HepG2 (cell line): ENCODE data around the gene TSTD2. TPM values are rescaled to one million over a fixed set of nuclear protein-coding genes. Genes with fewer than 3 reads are reported as not detected.

Experiments
- ATAC-seq: fragments of 200-7000 bp; cut with Tn5 transposase; 3 replicates; pipeline ENCODE4 v1.9.1; 2020; ENCODE audit warnings: mild to moderate bottlenecking, moderate library complexity
- BruUV-seq: library from RNA; stranded (reverse); fragments of 400-500 nt; replicated peaks from 2 replicates; lab custom pipeline; 2021; lab: Mats Ljungman, UMichigan
- CTCF ChIA-PET: fragments of 300-600 bp; formaldehyde crosslinking; extraction: SDS; loops from one replicate; lab custom pipeline; 2021; ENCODE audit warnings: low total read pairs, inconsistent platforms, low intra/inter-chr PET ratio; lab: Yijun Ruan, JAX
- POLR2A ChIA-PET: fragments of 350-600 bp; sonication (Branson Sonifier 250); formaldehyde crosslinking; loops from one replicate; lab custom pipeline; 2020; ENCODE audit warnings: antibody characterized with exemption, inconsistent platforms; lab: Yijun Ruan, JAX
- DNase-seq: peaks from one replicate; pipeline ENCODE4 v3.0.0-alpha.2; 2015; ENCODE audit warnings: low spot score
- FAIRE-seq: peaks from 3 replicates; lab custom pipeline; 2011; peaks lifted over from hg19 to GRCh38; lab: Jason Lieb, UNC
- H2AFZ ChIP-seq: one replicate; pipeline ENCODE4 v1.6.1; 2011; ENCODE audit warnings: low read length, inconsistent platforms
- H3K27ac ChIP-seq: fragments of 300-600 bp; 3 replicates; pipeline ENCODE4 v1.8.0; 2011; ENCODE audit warnings: mixed run types, mild to moderate bottlenecking, mixed read lengths, low read length, inconsistent platforms; ENCODE audit not compliant: insufficient read depth; ENCODE audit errors: extremely low read length
- H3K27me3 ChIP-seq, 2 experiments: fragments of 200-600 bp in 1 of 2; 2 replicates in 1 of 2; 3 replicates in 1 of 2; pipeline versions ENCODE4 v1.6.0 to v1.8.0; 2011; ENCODE audit warnings: low read length in 2 of 2, mild to moderate bottlenecking in 2 of 2, moderate library complexity in 2 of 2, inconsistent platforms in 1 of 2; ENCODE audit not compliant: insufficient read depth in 2 of 2, control insufficient read depth in 1 of 2
- H3K36me3 ChIP-seq, 2 experiments: fragments of 200-600 bp in 1 of 2; replicated peaks in 1 of 2; 2 replicates in 1 of 2; 3 replicates in 1 of 2; pipeline versions ENCODE4 v1.5.1 to v1.8.0; 2011; ENCODE audit warnings: low read length in 2 of 2, inconsistent platforms in 1 of 2; ENCODE audit not compliant: insufficient read depth in 2 of 2, control insufficient read depth in 1 of 2
- H3K4me1 ChIP-seq: 2 replicates; pipeline ENCODE4 v1.5.1; 2012; ENCODE audit warnings: low read length, inconsistent platforms; ENCODE audit not compliant: insufficient read depth
- H3K4me2 ChIP-seq: 2 replicates; pipeline ENCODE4 v1.6.0; 2011; ENCODE audit warnings: low read depth, low read length, inconsistent platforms
- H3K4me3 ChIP-seq, 3 experiments: fragments of 200-600 bp in 1 of 3; sonication (generic), shearing (Covaris generic) in 1 of 3; replicated peaks in 1 of 3; 2 replicates each; pipeline ENCODE4 v1.5.1; 2011 to 2016; ENCODE audit warnings: low read length in 3 of 3, inconsistent platforms in 2 of 3, low read depth in 2 of 3, mild to moderate bottlenecking in 2 of 3, control low read depth in 1 of 3, mixed read lengths in 1 of 3; ENCODE audit not compliant: insufficient read depth in 1 of 3
- H3K79me2 ChIP-seq: one replicate; pipeline ENCODE4 v1.6.1; 2011; ENCODE audit warnings: low read length, inconsistent platforms; ENCODE audit not compliant: insufficient read depth
- H3K9ac ChIP-seq: 2 replicates; pipeline ENCODE4 v1.6.0; 2011; ENCODE audit warnings: mild to moderate bottlenecking, low read depth, low read length, inconsistent platforms; ENCODE audit not compliant: insufficient read depth
- H3K9me3 ChIP-seq: 2 replicates; pipeline ENCODE4 v1.5.1; 2012; ENCODE audit warnings: mild to moderate bottlenecking, low read length
- H4K20me1 ChIP-seq: 2 replicates; pipeline ENCODE4 v1.6.0; 2011; ENCODE audit warnings: inconsistent platforms, mild to moderate bottlenecking, low read length, moderate library complexity; ENCODE audit not compliant: insufficient read depth
- CHD4 ChIP-seq: fragments of 200-600 bp; sonication (generic); IDR thresholded peaks from 2 replicates; pipeline ENCODE4 v1.7.0; 2017; ENCODE audit warnings: mild to moderate bottlenecking, low read length, borderline replicate concordance
- ZNF747 ChIP-seq: sonication (generic); formaldehyde crosslinking; IDR thresholded peaks from 2 replicates; pipeline ENCODE4 v1.8.1; 2023; ENCODE audit warnings: missing genetic modification reagents, mild to moderate bottlenecking, borderline replicate concordance
- WGBS: methylation state at CpG from one replicate; pipeline ENCODE4 v1.1.6; 2017; ENCODE audit warnings: low lambda C conversion rate; 5-methylcytosine and 5-hydroxymethylcytosine counted together
- in situ Hi-C: cut with HindIII; loops from 2 replicates; pipeline ENCODE4 v1.10.0; 2017; ENCODE audit warnings: low pct_unique_long_range_greater_than_20kb; ENCODE audit not compliant: extremely low pct_ligation_motif_present
- intact Hi-C: fragments of 100-400 bp; cut with micrococcal nuclease; formaldehyde crosslinking; loops from one replicate; pipeline ENCODE4 v1.10.0; 2022; ENCODE audit not compliant: unreplicated experiment
- polyA plus RNA-seq, 8 experiments: library from polyadenylated mRNA; depleted of rRNA in 3 of 8; stranded (reverse) in 7 of 8; unstranded in 1 of 8; fragments of >200 nt; fragmentation: Illumina TruSeq in 4 of 8; extraction: Trizol in 4 of 8; gene quantifications; 2 replicates each; pipeline versions ENCODE4 v1.2.1 to v1.2.3, GENCODE V29; 2011 to 2016; ENCODE audit warnings: low read depth in 4 of 8, missing spikeins in 1 of 8, mixed read lengths in 1 of 8; ENCODE audit not compliant: insufficient read depth in 1 of 8
- total RNA-seq, 5 experiments: library from RNA; depleted of rRNA; stranded (reverse); fragments of >200 nt; fragmentation: Illumina TruSeq; extraction: Trizol; gene quantifications; 2 replicates each; pipeline ENCODE4 v1.2.3, GENCODE V29; 2016; ENCODE audit warnings: low read depth in 1 of 5
- TF ChIP-seq, protein P1 (sequence below): sonication (generic); formaldehyde crosslinking; IDR thresholded peaks from 2 replicates; pipeline ENCODE4 v1.5.0; 2020; ENCODE audit warnings: mild to moderate bottlenecking, missing genetic modification reagents, moderate library complexity
- TF ChIP-seq, protein P2 (sequence below): IDR thresholded peaks from 2 replicates; pipeline ENCODE4 v1.6.1; 2016

The TSTD2 gene
- total and polyA plus RNA-seq, 2 of the 13 experiments (the other 11 are each of a cell fraction or from before 2014, with no cell fraction given): 16.0 to 23.1 TPM

DNA sequence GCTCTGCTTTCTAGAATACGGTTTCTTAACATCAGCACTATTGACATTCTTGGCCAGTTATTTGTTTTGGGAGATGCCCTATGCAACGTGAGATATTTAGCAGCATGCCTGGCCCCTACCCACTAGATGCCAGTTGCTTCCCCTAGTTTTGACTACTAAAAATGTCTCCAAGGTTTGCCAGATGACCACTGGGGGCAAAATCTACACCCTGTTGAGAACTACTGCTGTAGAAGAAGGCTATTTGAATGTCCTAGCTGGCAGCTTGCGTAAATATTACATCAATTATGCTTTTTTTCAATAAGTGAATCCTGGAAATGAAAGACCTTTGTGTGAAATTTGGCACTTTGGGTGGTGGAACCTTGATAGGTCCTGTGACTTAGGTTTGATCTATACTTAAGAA is 5.5 kb upstream of the TSTD2 start:
- DNase-seq: peak; percentile 18
- H3K36me3 ChIP-seq: peaks cover 2 to 18% of the 10 kb centered on the region in 2 experiments; a peak in 4 of 5 replicates
- ATAC-seq: peak; percentile 64
- H3K27ac ChIP-seq: no peak overlapping the region
- H4K20me1 ChIP-seq: peaks cover 8% of the 10 kb centered on the region
- FAIRE-seq: no peak
- POLR2A ChIA-PET: no interaction called here
- TF ChIP-seq CHD4: no peak
- no peak for TF ChIP-seq ZNF747 (CRISPR knock-in tag)
- TF ChIP-seq, protein P1, sequence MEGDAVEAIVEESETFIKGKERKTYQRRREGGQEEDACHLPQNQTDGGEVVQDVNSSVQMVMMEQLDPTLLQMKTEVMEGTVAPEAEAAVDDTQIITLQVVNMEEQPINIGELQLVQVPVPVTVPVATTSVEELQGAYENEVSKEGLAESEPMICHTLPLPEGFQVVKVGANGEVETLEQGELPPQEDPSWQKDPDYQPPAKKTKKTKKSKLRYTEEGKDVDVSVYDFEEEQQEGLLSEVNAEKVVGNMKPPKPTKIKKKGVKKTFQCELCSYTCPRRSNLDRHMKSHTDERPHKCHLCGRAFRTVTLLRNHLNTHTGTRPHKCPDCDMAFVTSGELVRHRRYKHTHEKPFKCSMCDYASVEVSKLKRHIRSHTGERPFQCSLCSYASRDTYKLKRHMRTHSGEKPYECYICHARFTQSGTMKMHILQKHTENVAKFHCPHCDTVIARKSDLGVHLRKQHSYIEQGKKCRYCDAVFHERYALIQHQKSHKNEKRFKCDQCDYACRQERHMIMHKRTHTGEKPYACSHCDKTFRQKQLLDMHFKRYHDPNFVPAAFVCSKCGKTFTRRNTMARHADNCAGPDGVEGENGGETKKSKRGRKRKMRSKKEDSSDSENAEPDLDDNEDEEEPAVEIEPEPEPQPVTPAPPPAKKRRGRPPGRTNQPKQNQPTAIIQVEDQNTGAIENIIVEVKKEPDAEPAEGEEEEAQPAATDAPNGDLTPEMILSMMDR (CRISPR knock-in tag): 0 out of 2 replicates have a peak, but pooled peaks have one; percentile 3
- TF ChIP-seq, protein P2, sequence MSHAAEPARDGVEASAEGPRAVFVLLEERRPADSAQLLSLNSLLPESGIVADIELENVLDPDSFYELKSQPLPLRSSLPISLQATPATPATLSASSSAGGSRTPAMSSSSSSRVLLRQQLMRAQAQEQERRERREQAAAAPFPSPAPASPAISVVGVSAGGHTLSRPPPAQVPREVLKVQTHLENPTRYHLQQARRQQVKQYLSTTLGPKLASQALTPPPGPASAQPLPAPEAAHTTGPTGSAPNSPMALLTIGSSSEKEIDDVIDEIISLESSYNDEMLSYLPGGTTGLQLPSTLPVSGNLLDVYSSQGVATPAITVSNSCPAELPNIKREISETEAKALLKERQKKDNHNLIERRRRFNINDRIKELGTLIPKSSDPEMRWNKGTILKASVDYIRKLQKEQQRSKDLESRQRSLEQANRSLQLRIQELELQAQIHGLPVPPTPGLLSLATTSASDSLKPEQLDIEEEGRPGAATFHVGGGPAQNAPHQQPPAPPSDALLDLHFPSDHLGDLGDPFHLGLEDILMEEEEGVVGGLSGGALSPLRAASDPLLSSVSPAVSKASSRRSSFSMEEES: no peak
- no peak overlapping the region for H3K4me3 ChIP-seq
- intact Hi-C loops (loop anchor here (10.0 kb wide), 1 partner anchor 346 kb away; the partner anchor contains the start of gene ANP32B), in situ Hi-C loops (no loop called here)
- H3K9ac ChIP-seq: no peak overlapping the region
- CTCF ChIA-PET: no interaction called here
- WGBS: 57% methylated on average over 3 of the region's 3 CpGs
- no peak overlapping the region for H3K4me2 ChIP-seq
- no peaks in the 10 kb centered on the region for H3K9me3 ChIP-seq
- no TSS peak for BruUV-seq
- H2AFZ ChIP-seq: no peak overlapping the region
- H3K79me2 ChIP-seq: peaks cover 73% of the 10 kb centered on the region
- H3K27me3 ChIP-seq: no peaks in the 10 kb centered on the region; a peak in 1 of 5 replicates
- H3K4me1 ChIP-seq: peaks cover 43% of the 10 kb centered on the region
